ENCODE data around the gene EBPL.

- no peak for TF ChIP-seq CTCF (IDR thresholded peaks at IDR 0.05)
- no peak for TF ChIP-seq POLR2A (IDR thresholded peaks at IDR 0.05)
Measured at GRCh38 chr13:49645451-49645850, 45.8 kb downstream of the EBPL start.

Measured in heart left ventricle (tissue), 13 donors.